D721Med (cell line): ENCODE data around the gene RAPGEF1.
A peak's percentile ranks its signal among the peaks of the same experiment; 100 is the strongest.

Source experiments
- DNase-seq: peaks from one replicate; pipeline ENCODE4 v3.0.0; 2011; ENCODE audit warnings: low spot score; ENCODE audit not compliant: insufficient read length
- FAIRE-seq: peaks from 2 replicates; lab custom pipeline; 2011; peaks lifted over from hg19 to GRCh38; lab: Jason Lieb, UNC
- TF ChIP-seq, protein P1 (sequence below): IDR thresholded peaks from 2 replicates; pipeline ENCODE4 v1.5.1; 2012; ENCODE audit warnings: mild to moderate bottlenecking, control low read depth; ENCODE audit not compliant: insufficient read depth; ENCODE audit errors: missing control alignments

The RAPGEF1 gene, protein sequence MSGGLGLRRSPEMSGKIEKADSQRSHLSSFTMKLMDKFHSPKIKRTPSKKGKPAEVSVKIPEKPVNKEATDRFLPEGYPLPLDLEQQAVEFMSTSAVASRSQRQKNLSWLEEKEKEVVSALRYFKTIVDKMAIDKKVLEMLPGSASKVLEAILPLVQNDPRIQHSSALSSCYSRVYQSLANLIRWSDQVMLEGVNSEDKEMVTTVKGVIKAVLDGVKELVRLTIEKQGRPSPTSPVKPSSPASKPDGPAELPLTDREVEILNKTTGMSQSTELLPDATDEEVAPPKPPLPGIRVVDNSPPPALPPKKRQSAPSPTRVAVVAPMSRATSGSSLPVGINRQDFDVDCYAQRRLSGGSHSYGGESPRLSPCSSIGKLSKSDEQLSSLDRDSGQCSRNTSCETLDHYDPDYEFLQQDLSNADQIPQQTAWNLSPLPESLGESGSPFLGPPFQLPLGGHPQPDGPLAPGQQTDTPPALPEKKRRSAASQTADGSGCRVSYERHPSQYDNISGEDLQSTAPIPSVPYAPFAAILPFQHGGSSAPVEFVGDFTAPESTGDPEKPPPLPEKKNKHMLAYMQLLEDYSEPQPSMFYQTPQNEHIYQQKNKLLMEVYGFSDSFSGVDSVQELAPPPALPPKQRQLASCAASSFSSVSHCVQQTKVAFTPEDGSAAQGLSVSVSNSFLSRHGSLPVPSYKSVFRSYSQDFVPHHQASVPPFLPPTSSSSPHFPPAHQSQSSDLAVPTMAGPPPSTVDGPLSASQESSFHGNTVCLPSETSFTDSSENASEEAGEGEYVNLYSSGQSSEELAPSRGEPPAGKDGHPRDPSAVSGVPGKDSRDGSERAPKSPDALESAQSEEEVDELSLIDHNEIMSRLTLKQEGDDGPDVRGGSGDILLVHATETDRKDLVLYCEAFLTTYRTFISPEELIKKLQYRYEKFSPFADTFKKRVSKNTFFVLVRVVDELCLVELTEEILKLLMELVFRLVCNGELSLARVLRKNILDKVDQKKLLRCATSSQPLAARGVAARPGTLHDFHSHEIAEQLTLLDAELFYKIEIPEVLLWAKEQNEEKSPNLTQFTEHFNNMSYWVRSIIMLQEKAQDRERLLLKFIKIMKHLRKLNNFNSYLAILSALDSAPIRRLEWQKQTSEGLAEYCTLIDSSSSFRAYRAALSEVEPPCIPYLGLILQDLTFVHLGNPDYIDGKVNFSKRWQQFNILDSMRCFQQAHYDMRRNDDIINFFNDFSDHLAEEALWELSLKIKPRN (N-terminal part only)

DNA sequence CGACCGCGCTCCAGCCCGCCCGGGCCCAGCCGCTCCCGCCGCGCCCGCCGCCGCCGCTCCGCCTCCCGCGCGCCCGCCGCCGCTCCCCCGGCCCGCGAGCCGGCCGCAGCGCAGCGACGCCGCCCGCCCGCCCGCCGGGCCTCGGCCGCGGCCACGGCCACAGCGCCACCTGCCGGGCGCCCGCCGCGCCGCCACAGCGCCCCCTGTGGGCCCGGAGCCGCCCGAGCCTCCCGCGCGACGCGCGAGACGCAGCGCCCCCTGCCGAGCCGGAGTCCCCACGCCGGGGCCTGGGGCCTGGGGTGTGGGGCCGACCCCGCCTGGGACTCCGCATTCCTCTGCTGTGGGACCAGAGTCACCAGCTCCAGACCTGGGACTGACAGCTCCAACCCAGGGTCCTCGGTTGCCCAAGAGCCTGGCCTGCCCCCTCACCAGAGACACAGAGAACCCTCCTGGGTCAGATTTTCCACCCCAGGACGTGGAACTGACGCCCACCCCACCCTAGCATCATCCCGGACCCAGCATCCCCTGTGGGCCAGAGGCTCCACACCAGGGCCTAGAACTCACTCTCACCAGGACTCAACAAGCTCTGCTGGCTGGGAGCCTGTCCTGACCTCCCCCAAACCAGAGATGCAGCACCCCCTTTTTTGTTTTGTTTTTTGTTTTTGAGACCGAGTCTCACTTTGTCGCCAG, at the start of gene RAPGEF1:
RAPGEF1 (minus strand) TSS at position 118 of the 690 bp plus-strand sequence. CDS start 246 bp downstream, outside the sequence.
- TF ChIP-seq, protein P1, sequence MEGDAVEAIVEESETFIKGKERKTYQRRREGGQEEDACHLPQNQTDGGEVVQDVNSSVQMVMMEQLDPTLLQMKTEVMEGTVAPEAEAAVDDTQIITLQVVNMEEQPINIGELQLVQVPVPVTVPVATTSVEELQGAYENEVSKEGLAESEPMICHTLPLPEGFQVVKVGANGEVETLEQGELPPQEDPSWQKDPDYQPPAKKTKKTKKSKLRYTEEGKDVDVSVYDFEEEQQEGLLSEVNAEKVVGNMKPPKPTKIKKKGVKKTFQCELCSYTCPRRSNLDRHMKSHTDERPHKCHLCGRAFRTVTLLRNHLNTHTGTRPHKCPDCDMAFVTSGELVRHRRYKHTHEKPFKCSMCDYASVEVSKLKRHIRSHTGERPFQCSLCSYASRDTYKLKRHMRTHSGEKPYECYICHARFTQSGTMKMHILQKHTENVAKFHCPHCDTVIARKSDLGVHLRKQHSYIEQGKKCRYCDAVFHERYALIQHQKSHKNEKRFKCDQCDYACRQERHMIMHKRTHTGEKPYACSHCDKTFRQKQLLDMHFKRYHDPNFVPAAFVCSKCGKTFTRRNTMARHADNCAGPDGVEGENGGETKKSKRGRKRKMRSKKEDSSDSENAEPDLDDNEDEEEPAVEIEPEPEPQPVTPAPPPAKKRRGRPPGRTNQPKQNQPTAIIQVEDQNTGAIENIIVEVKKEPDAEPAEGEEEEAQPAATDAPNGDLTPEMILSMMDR: peak; percentile 95
- FAIRE-seq (no peak), DNase-seq (peak; percentile 75)

DNA sequence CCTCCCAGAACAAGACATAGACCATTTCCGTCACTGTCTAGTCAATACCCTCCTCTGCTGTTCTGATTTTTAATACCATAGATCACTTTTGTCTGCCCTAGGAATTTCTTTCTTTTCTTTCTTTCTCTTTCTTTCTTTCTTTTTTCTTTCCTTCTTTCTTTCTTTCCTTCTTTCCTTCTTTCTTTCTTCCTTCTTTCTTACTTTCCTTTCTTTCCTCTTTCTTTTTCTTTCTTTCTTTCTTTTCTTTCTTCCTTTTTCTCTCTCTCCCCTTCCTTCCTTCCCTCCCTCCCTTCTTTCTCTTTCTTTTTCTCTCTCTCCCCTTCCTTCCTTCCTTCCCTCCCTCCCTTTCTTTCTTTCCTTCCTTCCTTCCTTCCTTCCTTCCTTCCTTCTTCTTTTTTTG, 49.0 kb upstream of the RAPGEF1 start:
- TF ChIP-seq, protein P1: no peak
- DNase-seq (no peak), FAIRE-seq (no peak)

DNA sequence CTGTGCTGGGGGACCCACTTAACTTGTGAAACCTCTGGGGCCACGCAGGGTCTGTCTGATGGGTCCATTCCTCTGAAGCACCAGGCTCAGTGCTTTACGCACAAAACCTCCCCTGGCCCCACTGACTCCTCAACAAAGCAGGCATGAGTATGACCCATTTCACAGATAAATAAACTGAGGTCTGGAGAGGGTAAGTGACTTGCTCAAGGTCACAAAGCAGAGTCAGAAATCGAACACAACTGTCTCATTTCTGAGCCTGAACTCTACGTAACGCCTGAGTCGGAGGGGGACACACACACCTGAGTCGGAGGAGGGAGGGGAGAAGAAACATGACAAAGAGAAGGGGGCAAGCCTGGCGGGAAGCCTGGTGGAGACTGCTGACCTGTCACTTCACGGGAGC, 48.0 kb upstream of the RAPGEF1 start:
- TF ChIP-seq, protein P1: no peak
- DNase-seq (no peak), FAIRE-seq (no peak)

DNA sequence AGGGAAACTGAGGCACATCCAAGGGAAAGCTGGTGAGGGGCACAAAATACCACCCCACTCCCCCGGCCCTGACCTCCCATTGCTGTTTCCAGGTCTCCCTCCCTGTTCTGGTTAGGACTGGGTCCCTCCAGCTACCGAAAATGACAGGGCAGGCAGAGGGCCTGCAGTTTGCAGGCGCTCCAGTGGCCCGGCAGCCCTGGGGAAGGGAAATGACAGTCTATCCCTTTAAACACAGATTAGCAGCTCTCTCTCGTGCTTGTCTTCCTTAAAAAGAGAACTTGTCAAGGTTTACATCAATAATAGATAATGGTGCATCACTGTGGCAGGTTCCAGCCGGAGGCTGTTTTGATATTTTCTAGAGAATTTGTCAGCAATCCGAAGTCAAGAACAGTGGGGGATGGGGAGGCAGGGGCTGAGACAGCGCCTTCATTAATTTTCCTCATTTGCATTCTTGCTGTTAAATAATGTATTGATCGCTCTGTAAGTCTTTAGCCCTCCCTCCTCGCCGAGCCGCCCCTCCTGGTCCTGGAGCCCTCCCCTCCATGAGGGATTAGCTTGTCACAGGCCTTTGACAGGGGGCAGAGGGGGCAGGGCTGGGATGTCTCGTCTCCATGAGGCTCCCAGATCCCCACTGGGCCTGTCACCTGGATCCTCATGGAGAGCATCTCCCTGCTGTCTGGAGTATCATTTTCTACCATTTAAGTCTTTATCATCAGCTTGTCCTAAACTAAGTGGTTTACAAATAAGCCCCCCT, 45.0 kb upstream of the RAPGEF1 start:
- FAIRE-seq: no peak
- TF ChIP-seq, protein P1: no peak
- no peak for DNase-seq

DNA sequence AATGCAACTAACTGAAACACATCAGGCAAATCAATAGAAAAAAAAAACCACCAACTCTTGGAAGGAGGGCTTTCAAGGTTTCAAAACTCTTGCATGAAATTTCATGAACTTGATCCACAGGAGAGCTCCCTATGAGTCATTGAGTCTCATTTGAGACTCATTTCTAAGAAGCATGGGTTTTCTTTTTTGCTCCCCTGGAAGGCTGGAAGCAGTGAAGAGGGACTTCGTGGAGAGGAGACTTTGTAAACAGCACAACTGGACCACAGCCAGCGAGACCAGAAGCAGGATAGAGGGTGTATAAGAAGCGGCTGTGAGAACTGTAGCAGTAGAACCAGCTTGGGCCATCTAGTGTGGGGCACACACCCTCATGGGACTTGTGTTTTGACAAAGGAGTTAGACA, 41.2 kb upstream of the RAPGEF1 start:
- DNase-seq: no peak
- TF ChIP-seq, protein P1: no peak
- FAIRE-seq: no peak

DNA sequence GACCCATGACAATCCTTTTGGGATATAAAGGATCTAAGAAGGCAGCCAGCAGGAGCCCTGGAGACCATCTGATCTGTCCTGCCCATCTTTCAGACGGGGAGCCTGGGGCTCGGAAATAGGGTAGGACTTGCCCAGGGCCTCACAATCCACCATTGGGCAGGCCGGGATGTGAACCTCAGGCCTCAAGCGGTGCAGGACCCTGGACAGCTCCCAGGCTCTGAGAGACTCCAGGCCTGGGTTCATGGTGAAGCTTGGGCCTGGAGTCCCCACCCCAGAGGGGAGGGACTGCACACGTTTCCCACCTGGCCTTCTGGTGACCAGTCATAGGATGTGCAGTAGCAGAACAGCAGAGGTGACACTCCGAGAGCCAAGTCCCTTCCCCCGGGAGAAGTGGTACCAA, 36.6 kb upstream of the RAPGEF1 start:
- DNase-seq: no peak
- TF ChIP-seq, protein P1: no peak
- no peak for FAIRE-seq
